ENCODE measurements around the gene PRELID3B.

- TF ChIP-seq CTCF (IDR thresholded peaks at IDR 0.05; ENCODE audit: insufficient read depth, low read length, poor library complexity, severe bottlenecking) (no peak), EZH2phosphoT487 (conservative IDR thresholded peaks at IDR 0.05; ENCODE audit: low read length) (no peak)
Measured at GRCh38 chr20:59025086-59025485, 17.5 kb downstream of the PRELID3B start.
